ENCODE results near the gene LHX3. TPM values are rescaled to one million over a fixed set of nuclear protein-coding genes. Genes with fewer than 3 reads are reported as not detected.

The LHX3 gene
- total and polyA plus RNA-seq, 2 of the 8 experiments (the other 6 are each of a cell fraction or from before 2014, with no cell fraction given): 0.02 TPM; not detected in 1

DNA sequence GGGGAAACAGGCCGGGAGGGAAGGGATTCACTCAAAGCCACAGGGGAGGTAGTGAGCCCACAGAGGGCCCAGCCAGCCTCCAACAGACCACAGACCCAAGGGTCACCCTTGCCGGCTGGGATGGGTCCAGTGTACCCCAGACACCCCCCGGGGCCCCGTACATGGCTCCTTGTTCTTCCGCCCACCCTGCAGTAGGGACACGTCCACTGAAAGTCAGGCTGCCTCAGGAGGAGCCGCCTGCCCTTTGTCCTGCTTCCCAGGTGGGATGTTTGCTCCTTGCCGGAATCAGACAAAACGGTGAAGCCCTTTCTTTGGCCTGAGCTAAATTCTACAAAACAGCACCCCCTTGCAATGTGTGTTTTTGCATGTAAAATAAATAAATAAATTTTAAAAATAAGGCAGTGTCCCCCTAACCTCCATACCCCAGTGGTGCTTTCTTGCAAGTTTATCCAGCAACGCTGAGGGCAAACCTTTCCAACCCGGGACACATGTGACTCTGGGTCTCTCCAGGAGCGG is 25.8 kb downstream of the LHX3 start (continued):
- TF ChIP-seq, protein P1, sequence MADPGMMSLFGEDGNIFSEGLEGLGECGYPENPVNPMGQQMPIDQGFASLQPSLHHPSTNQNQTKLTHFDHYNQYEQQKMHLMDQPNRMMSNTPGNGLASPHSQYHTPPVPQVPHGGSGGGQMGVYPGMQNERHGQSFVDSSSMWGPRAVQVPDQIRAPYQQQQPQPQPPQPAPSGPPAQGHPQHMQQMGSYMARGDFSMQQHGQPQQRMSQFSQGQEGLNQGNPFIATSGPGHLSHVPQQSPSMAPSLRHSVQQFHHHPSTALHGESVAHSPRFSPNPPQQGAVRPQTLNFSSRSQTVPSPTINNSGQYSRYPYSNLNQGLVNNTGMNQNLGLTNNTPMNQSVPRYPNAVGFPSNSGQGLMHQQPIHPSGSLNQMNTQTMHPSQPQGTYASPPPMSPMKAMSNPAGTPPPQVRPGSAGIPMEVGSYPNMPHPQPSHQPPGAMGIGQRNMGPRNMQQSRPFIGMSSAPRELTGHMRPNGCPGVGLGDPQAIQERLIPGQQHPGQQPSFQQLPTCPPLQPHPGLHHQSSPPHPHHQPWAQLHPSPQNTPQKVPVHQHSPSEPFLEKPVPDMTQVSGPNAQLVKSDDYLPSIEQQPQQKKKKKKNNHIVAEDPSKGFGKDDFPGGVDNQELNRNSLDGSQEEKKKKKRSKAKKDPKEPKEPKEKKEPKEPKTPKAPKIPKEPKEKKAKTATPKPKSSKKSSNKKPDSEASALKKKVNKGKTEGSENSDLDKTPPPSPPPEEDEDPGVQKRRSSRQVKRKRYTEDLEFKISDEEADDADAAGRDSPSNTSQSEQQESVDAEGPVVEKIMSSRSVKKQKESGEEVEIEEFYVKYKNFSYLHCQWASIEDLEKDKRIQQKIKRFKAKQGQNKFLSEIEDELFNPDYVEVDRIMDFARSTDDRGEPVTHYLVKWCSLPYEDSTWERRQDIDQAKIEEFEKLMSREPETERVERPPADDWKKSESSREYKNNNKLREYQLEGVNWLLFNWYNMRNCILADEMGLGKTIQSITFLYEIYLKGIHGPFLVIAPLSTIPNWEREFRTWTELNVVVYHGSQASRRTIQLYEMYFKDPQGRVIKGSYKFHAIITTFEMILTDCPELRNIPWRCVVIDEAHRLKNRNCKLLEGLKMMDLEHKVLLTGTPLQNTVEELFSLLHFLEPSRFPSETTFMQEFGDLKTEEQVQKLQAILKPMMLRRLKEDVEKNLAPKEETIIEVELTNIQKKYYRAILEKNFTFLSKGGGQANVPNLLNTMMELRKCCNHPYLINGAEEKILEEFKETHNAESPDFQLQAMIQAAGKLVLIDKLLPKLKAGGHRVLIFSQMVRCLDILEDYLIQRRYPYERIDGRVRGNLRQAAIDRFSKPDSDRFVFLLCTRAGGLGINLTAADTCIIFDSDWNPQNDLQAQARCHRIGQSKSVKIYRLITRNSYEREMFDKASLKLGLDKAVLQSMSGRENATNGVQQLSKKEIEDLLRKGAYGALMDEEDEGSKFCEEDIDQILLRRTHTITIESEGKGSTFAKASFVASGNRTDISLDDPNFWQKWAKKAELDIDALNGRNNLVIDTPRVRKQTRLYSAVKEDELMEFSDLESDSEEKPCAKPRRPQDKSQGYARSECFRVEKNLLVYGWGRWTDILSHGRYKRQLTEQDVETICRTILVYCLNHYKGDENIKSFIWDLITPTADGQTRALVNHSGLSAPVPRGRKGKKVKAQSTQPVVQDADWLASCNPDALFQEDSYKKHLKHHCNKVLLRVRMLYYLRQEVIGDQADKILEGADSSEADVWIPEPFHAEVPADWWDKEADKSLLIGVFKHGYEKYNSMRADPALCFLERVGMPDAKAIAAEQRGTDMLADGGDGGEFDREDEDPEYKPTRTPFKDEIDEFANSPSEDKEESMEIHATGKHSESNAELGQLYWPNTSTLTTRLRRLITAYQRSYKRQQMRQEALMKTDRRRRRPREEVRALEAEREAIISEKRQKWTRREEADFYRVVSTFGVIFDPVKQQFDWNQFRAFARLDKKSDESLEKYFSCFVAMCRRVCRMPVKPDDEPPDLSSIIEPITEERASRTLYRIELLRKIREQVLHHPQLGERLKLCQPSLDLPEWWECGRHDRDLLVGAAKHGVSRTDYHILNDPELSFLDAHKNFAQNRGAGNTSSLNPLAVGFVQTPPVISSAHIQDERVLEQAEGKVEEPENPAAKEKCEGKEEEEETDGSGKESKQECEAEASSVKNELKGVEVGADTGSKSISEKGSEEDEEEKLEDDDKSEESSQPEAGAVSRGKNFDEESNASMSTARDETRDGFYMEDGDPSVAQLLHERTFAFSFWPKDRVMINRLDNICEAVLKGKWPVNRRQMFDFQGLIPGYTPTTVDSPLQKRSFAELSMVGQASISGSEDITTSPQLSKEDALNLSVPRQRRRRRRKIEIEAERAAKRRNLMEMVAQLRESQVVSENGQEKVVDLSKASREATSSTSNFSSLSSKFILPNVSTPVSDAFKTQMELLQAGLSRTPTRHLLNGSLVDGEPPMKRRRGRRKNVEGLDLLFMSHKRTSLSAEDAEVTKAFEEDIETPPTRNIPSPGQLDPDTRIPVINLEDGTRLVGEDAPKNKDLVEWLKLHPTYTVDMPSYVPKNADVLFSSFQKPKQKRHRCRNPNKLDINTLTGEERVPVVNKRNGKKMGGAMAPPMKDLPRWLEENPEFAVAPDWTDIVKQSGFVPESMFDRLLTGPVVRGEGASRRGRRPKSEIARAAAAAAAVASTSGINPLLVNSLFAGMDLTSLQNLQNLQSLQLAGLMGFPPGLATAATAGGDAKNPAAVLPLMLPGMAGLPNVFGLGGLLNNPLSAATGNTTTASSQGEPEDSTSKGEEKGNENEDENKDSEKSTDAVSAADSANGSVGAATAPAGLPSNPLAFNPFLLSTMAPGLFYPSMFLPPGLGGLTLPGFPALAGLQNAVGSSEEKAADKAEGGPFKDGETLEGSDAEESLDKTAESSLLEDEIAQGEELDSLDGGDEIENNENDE (IDR thresholded peaks at IDR 0.05; ENCODE audit: insufficient replicate concordance, low read length): no peak
- TF ChIP-seq ASH2L (IDR thresholded peaks at IDR 0.05; ENCODE audit: low read length) (no peak), CBX8 (IDR thresholded peaks at IDR 0.05; ENCODE audit: borderline replicate concordance, low read depth, low read length) (no peak), BRCA1 (IDR thresholded peaks at IDR 0.05; ENCODE audit: low read depth, low read length) (no peak), JUND (IDR thresholded peaks at IDR 0.05; ENCODE audit: low read length) (no peak), BACH1 (IDR thresholded peaks at IDR 0.05; ENCODE audit: low read length) (no peak), SIX5 (IDR thresholded peaks at IDR 0.05; ENCODE audit: low read depth, low read length) (no peak), KDM1A (IDR thresholded peaks at IDR 0.05; ENCODE audit: borderline replicate concordance, low read length) (no peak), EP300 (IDR thresholded peaks at IDR 0.05; ENCODE audit: borderline replicate concordance in 1 of 2, low read depth in 2 of 2, low read length in 2 of 2) (no peak), SRF (IDR thresholded peaks at IDR 0.05; ENCODE audit: low read depth, low read length) (no peak), EZH2 (IDR thresholded peaks at IDR 0.05; ENCODE audit: low read depth, low read length, severe bottlenecking) (no peak)

All from H1 (cell line).